Endothelial cell (in vitro differentiated cells): ENCODE results near the gene GNA12. TPM values are rescaled to one million over a fixed set of nuclear protein-coding genes. Genes with fewer than 3 reads are reported as not detected.

Source experiments
- DNase-seq: peaks from one replicate; pipeline ENCODE4 v3.0.0; 2021; ENCODE audit warnings: low spot score
- H3K27ac Mint-ChIP-seq: one replicate; pipeline ENCODE4 v1.8.0; 2021; ENCODE audit warnings: mixed read lengths, inconsistent platforms; ENCODE audit not compliant: unreplicated experiment
- H3K27me3 Mint-ChIP-seq: one replicate; pipeline ENCODE4 v1.8.0; 2021; ENCODE audit warnings: mild to moderate bottlenecking, moderate library complexity, mixed read lengths, inconsistent platforms; ENCODE audit not compliant: unreplicated experiment
- H3K36me3 Mint-ChIP-seq: one replicate; pipeline ENCODE4 v1.8.0; 2021; ENCODE audit warnings: mild to moderate bottlenecking, low read depth, mixed read lengths, inconsistent platforms; ENCODE audit not compliant: unreplicated experiment
- H3K4me1 Mint-ChIP-seq: one replicate; pipeline ENCODE4 v1.8.0; 2021; ENCODE audit warnings: mild to moderate bottlenecking, mixed read lengths, inconsistent platforms; ENCODE audit not compliant: unreplicated experiment
- H3K4me3 Mint-ChIP-seq: one replicate; pipeline ENCODE4 v1.8.0; 2021; ENCODE audit warnings: mild to moderate bottlenecking, mixed read lengths, inconsistent platforms; ENCODE audit not compliant: unreplicated experiment
- H3K9me3 Mint-ChIP-seq: one replicate; pipeline ENCODE4 v1.8.0; 2021; ENCODE audit warnings: mixed read lengths, inconsistent platforms; ENCODE audit not compliant: unreplicated experiment
- CTCF ChIP-seq: fragments of 200-600 bp; sonication (generic); IDR thresholded peaks from one replicate; pipeline ENCODE4 v1.5.0; 2021; ENCODE audit warnings: antibody characterized with exemption; ENCODE audit not compliant: unreplicated experiment
- total RNA-seq: library from RNA; stranded (reverse); fragmentation: NEBNext Ultra II Directional; extraction: Animal tissue kit (Norgen Biotek cat#: 25700); gene quantifications from one replicate; pipeline ENCODE4 v1.2.1, GENCODE V29; 2021; ENCODE audit not compliant: unreplicated experiment

GNA12 gene
- total RNA-seq, 1 donor from 2014 or later: 105 TPM

DNA sequence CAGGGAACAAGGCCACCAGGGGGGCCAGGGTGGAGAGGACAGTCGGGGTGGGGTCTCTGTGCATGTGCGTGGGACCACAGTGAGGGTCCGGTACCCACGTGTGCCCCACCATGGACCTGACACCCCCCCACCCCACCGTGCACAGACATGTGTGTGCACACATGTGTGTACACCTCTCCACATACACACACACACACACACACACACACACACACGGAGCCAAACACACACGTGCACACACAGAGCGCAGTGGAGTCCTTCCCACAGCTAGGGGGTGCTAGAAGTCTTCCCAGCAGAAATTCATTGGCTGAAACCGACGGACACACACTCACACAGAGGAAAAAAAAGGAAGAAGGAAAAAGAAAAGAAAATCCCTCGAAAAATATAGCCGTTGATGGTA lies 42.8 kb upstream of the GNA12 start:
- Mint-ChIP-seq H3K9me3 (no peaks in the 10 kb centered on the region), H3K4me3 (no peak overlapping the region), H3K27ac (no peak overlapping the region), H3K27me3 (peaks cover 2% of the 10 kb centered on the region), H3K4me1 (peaks cover 7% of the 10 kb centered on the region), H3K36me3 (no peaks in the 10 kb centered on the region)
- TF ChIP-seq CTCF: peak; percentile 33
- DNase-seq: peak; percentile 63

DNA sequence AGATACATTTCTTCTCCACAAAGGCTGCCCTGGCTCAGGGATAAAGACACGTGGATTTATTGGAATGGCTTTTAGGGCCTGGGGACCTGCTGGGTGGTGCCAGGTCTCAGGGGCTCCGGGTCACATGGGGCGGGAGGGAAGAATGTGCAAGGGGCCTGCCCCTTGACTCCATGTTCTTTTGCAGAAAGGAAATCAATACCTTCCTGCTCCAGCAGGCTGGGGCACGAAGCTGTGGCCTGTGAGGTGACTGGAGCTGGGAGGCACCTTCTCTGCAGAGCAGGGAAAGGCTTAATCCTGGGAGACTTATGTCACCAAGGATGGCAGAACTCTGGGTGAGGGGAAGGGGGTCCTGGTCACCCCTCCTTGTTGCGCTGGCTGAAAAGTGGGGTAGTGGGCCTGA lies 42.3 kb upstream of the GNA12 start:
- Mint-ChIP-seq H3K4me1 (peaks cover 7% of the 10 kb centered on the region), H3K9me3 (no peaks in the 10 kb centered on the region), H3K27ac (no peak overlapping the region), H3K27me3 (peaks cover 2% of the 10 kb centered on the region), H3K36me3 (no peaks in the 10 kb centered on the region), H3K4me3 (no peak overlapping the region)
- no peak for DNase-seq
- no peak for TF ChIP-seq CTCF

GRCh38 chr7:2884161-2884560 lies 40.1 kb upstream of the GNA12 start:
- no peak for TF ChIP-seq CTCF
- peaks cover 18% of the 10 kb centered on the region for H3K4me1 Mint-ChIP-seq
- H3K9me3 Mint-ChIP-seq: no peaks in the 10 kb centered on the region
- DNase-seq: no peak
- peaks cover 8% of the 10 kb centered on the region for H3K27me3 Mint-ChIP-seq
- no peak overlapping the region for H3K27ac Mint-ChIP-seq
- no peak overlapping the region for H3K4me3 Mint-ChIP-seq
- H3K36me3 Mint-ChIP-seq: peaks cover 5% of the 10 kb centered on the region

DNA sequence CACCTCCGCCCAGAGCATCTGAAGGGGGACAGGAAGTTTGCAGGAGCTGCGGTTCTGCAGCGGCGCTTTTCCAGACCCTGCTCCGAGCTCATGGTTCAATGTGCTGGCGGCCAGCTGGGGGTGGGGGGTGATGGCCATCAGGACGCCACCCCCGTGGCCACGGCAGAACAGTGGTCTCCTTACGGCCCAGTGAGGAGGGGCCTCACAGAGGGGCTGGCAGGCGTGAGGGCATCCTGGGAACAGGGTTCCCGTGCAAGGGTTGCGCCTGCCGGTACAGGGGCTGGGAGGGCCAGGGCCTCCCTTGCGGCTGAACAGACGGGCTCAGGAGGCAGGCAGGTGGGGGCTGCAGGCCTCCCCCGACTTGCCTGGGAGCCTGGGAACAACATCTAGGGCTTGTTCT lies 39.0 kb upstream of the GNA12 start:
- no peak overlapping the region for H3K4me3 Mint-ChIP-seq
- no peak for DNase-seq
- H3K9me3 Mint-ChIP-seq: no peaks in the 10 kb centered on the region

GRCh38 chr7:2882111-2882510 lies 38.0 kb upstream of the GNA12 start:
- Mint-ChIP-seq H3K27ac (no peak overlapping the region), H3K4me3 (no peak overlapping the region), H3K36me3 (peaks cover 5% of the 10 kb centered on the region), H3K4me1 (peaks cover 22% of the 10 kb centered on the region), H3K9me3 (no peaks in the 10 kb centered on the region), H3K27me3 (peaks cover 8% of the 10 kb centered on the region)
- no peak for TF ChIP-seq CTCF
- DNase-seq: no peak

More for the DNA sequence above, 39.0 kb upstream of the GNA12 start:
- no peak for TF ChIP-seq CTCF
- Mint-ChIP-seq H3K27me3 (peaks cover 8% of the 10 kb centered on the region), H3K36me3 (peaks cover 5% of the 10 kb centered on the region), H3K27ac (no peak overlapping the region), H3K4me1 (peaks cover 23% of the 10 kb centered on the region)
